Lung (tissue), 12 donors: ENCODE measurements around the gene CHST13. TPM values are rescaled to one million over a fixed set of nuclear protein-coding genes. Genes with fewer than 3 reads are reported as not detected.

Experiments
- ATAC-seq: fragments of 200-7000 bp; cut with Tn5 transposase; one replicate; pipeline ENCODE4 v1.9.1; 2020; ENCODE audit warnings: moderate number of reproducible peaks; ENCODE audit not compliant: insufficient read depth, low FRiP score
- DNase-seq, 3 donors: peaks; one replicate each; pipeline ENCODE4 v3.0.0-alpha.2; 2013 to 2017
- H3K27ac ChIP-seq, 2 donors: one replicate each; pipeline ENCODE4 v1.5.1; 2013; ENCODE audit warnings: mild to moderate bottlenecking in 2 of 2, moderate library complexity in 2 of 2, control low read depth in 1 of 2, inconsistent platforms in 1 of 2, low read depth in 1 of 2, low read length in 1 of 2
- H3K27me3 ChIP-seq, 3 donors: one replicate each; pipeline ENCODE4 v1.5.1; 2013; ENCODE audit warnings: low read length in 2 of 3; ENCODE audit not compliant: control insufficient read depth in 3 of 3, insufficient read depth in 3 of 3
- H3K36me3 ChIP-seq, 4 donors: one replicate each; pipeline ENCODE4 v1.5.1; 2013; ENCODE audit warnings: low read length in 4 of 4, mild to moderate bottlenecking in 1 of 4, moderate library complexity in 1 of 4; ENCODE audit not compliant: control insufficient read depth in 4 of 4, insufficient read depth in 4 of 4
- H3K4me1 ChIP-seq, 5 donors: one replicate each; pipeline ENCODE4 v1.5.1; 2013; ENCODE audit warnings: low read length in 5 of 5, mild to moderate bottlenecking in 2 of 5, moderate library complexity in 1 of 5; ENCODE audit not compliant: control insufficient read depth in 5 of 5, insufficient read depth in 5 of 5
- H3K4me3 ChIP-seq: one replicate; pipeline ENCODE4 v1.5.1; 2013; ENCODE audit warnings: mild to moderate bottlenecking, control low read depth, moderate library complexity
- H3K9ac ChIP-seq, 2 donors: one replicate each; pipeline ENCODE4 v1.5.1; 2013; ENCODE audit warnings: low read length in 2 of 2, control low read depth in 1 of 2; ENCODE audit not compliant: insufficient read depth in 1 of 2
- H3K9me3 ChIP-seq, 4 donors: one replicate each; pipeline ENCODE4 v1.5.1; 2013; ENCODE audit warnings: low read length in 3 of 4, mild to moderate bottlenecking in 1 of 4, moderate library complexity in 1 of 4; ENCODE audit not compliant: control insufficient read depth in 4 of 4, insufficient read depth in 3 of 4
- WGBS, 2 donors: extraction: QIAGEN DNeasy Blood & Tissue Kit; methylation state at CpG; one replicate each; pipeline ENCODE4 v1.1.7; 2013; 5-methylcytosine and 5-hydroxymethylcytosine counted together
- polyA plus RNA-seq, 2 donors: library from polyadenylated mRNA; stranded (reverse); fragments of 200-250 nt; gene quantifications; one replicate each; pipeline ENCODE4 v1.2.1, GENCODE V29; 2013
- total RNA-seq, 2 donors: library from RNA; depleted of rRNA in 1 of 2; stranded (reverse); fragments of >200 nt in 1 of 2; gene quantifications; one replicate each; pipeline ENCODE4 v1.2.1, GENCODE V29; 2014 to 2021
- TF ChIP-seq, protein P1 (sequence below): IDR thresholded peaks from 2 replicates; pipeline ENCODE4 v1.5.1; 2012; ENCODE audit warnings: mild to moderate bottlenecking; ENCODE audit errors: control extremely low read depth, extremely low read depth
- donor health status: control.
- donor health status: control.
- donor health status: Bipolar disorder and iron deficiency.
- donor health status: healthy.
- donor health status: DM: yes; HTN: yes; CAD: no.

CHST13 gene
- total and polyA plus RNA-seq, 4 donors, result 0.51 to 3.6 (median 1.7) TPM

GRCh38 chr3:126510308-126510910 is 13.5 kb upstream of the CHST13 start:
- no peak overlapping the region for H3K4me3 ChIP-seq
- H3K27me3 ChIP-seq, result no peaks in the 10 kb centered on the region
- no peak for DNase-seq
- ATAC-seq, result no peak
- no peak overlapping the region for H3K27ac ChIP-seq
- peaks cover 0 to 11% (median 0%) of the 10 kb centered on the region in 5 donors for H3K4me1 ChIP-seq
- TF ChIP-seq, protein P1, sequence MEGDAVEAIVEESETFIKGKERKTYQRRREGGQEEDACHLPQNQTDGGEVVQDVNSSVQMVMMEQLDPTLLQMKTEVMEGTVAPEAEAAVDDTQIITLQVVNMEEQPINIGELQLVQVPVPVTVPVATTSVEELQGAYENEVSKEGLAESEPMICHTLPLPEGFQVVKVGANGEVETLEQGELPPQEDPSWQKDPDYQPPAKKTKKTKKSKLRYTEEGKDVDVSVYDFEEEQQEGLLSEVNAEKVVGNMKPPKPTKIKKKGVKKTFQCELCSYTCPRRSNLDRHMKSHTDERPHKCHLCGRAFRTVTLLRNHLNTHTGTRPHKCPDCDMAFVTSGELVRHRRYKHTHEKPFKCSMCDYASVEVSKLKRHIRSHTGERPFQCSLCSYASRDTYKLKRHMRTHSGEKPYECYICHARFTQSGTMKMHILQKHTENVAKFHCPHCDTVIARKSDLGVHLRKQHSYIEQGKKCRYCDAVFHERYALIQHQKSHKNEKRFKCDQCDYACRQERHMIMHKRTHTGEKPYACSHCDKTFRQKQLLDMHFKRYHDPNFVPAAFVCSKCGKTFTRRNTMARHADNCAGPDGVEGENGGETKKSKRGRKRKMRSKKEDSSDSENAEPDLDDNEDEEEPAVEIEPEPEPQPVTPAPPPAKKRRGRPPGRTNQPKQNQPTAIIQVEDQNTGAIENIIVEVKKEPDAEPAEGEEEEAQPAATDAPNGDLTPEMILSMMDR, result no peak
- H3K9me3 ChIP-seq, result no peaks in the 10 kb centered on the region
- H3K36me3 ChIP-seq, result no peaks in the 10 kb centered on the region
- WGBS, 2 donors, result 78 to 87% methylated on average over 22 of the region's 22 CpGs
- no peak overlapping the region for H3K9ac ChIP-seq

DNA sequence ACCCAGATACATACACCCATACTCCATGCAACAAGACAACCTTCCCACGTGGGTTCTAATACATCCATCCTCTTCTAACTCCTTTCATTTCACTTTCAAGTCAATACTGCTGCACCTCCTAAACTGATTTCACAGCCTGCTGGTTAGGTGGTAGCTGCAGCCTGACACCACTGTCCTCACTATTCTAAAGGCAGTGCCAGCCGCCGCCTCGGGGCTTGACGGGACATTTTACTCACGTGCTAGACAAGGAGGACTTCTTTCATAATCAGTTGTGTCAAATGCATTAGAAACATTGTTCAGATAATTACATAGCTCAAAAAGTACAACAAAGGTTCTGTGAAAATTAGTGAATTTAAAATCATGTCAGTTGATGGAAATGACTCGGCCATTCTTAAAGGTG is 12.7 kb upstream of the CHST13 start:
- H3K9ac ChIP-seq, result no peak overlapping the region
- no peak for ATAC-seq
- no peak overlapping the region for H3K27ac ChIP-seq
- no peak for DNase-seq
- no peaks in the 10 kb centered on the region for H3K27me3 ChIP-seq
- TF ChIP-seq, protein P1, result no peak
- peaks cover 0 to 11% (median 0%) of the 10 kb centered on the region in 5 donors for H3K4me1 ChIP-seq
- no peaks in the 10 kb centered on the region for H3K36me3 ChIP-seq
- H3K9me3 ChIP-seq, result no peaks in the 10 kb centered on the region
- H3K4me3 ChIP-seq, result no peak overlapping the region
- WGBS, 2 donors, result 71 to 73% methylated on average over 7 of the region's 7 CpGs

GRCh38 chr3:126512026-126512425 is 11.9 kb upstream of the CHST13 start:
- no peaks in the 10 kb centered on the region for H3K36me3 ChIP-seq
- no peaks in the 10 kb centered on the region for H3K27me3 ChIP-seq
- H3K9ac ChIP-seq, result no peak overlapping the region
- TF ChIP-seq, protein P1, result no peak
- H3K27ac ChIP-seq, result no peak overlapping the region
- no peak for ATAC-seq
- H3K4me1 ChIP-seq, result peaks cover 0 to 11% (median 0%) of the 10 kb centered on the region in 5 donors
- no peak for DNase-seq
- H3K9me3 ChIP-seq, result no peaks in the 10 kb centered on the region
- WGBS, 2 donors, result 67 to 75% methylated on average over 7 of the region's 7 CpGs
- H3K4me3 ChIP-seq, result no peak overlapping the region
